ENCODE data around the gene FAM8A1. TPM values are rescaled to one million over a fixed set of nuclear protein-coding genes. Genes with fewer than 3 reads are reported as not detected.

Gene FAM8A1
- total and polyA plus RNA-seq, 2 of the 13 experiments (the other 11 are each of a cell fraction or from before 2014, with no cell fraction given): 30.5 to 34.3 TPM

- H3K4me1 ChIP-seq (ENCODE audit: insufficient read depth, low read length): peaks cover 34% of the 10 kb centered on the region
- POLR2A ChIA-PET: interaction anchor here (1.4 to 3.0 kb wide), 2 partner anchors 10 to 290 kb away, joined by 3 to 12 read pairs; no protein-coding TSS in a partner anchor
- H3K4me2 ChIP-seq (ENCODE audit: low read depth, low read length): peak overlapping the region; percentile 93
- intact Hi-C loops (cut with micrococcal nuclease; ENCODE audit: unreplicated experiment): loop anchor here (5.0 kb wide), 2 partner anchors 41 to 106 kb away; partner anchors contain the start of gene NUP153
- in situ Hi-C loops (cut with HindIII; ENCODE audit: extremely low pct_ligation_motif_present, low pct_unique_long_range_greater_than_20kb): no loop called here
- H3K9me3 ChIP-seq (ENCODE audit: low read length): no peaks in the 10 kb centered on the region
- TF ChIP-seq AKNA (CRISPR knock-in tag; IDR thresholded peaks at IDR 0.05; ENCODE audit: borderline replicate concordance) (0 out of 2 replicates have a peak, but pooled peaks have one; percentile 13), THYN1 (CRISPR knock-in tag; IDR thresholded peaks at IDR 0.05; ENCODE audit: borderline replicate concordance, low read depth) (no peak), CEBPB (IDR thresholded peaks at IDR 0.05; ENCODE audit: borderline replicate concordance, low read depth, low read length) (peak; percentile 15; the same call in 1 of the 2 replicates)
- peaks cover 3 to 20% of the 10 kb centered on the region in 2 experiments for H3K36me3 ChIP-seq (replicated peaks in 1 of 2; ENCODE audit: control insufficient read depth in 1 of 2, insufficient read depth in 2 of 2, low read length in 2 of 2)
- peaks cover 21% of the 10 kb centered on the region for H3K79me2 ChIP-seq (ENCODE audit: insufficient read depth, low read length)
- FAIRE-seq (peak; percentile 32), DNase-seq (ENCODE audit: low spot score) (no peak), ATAC-seq (peak; percentile 2)
- BruUV-seq (replicated peaks): TSS peak; percentile 57
- H3K4me3 ChIP-seq (replicated peaks in 1 of 3; ENCODE audit: insufficient read depth in 1 of 3, low read depth in 2 of 3, low read length in 3 of 3): peak overlapping the region; percentile 92 to 99 (median 98)
- peak overlapping the region; percentile 89 for H3K9ac ChIP-seq (ENCODE audit: insufficient read depth, low read depth, low read length)
- no peaks in the 10 kb centered on the region for H4K20me1 ChIP-seq (ENCODE audit: insufficient read depth, low read length)
- peak overlapping the region; percentile 64 for H2AFZ ChIP-seq (ENCODE audit: low read length)
- H3K27me3 ChIP-seq (ENCODE audit: control insufficient read depth in 1 of 2, insufficient read depth in 2 of 2, low read length in 2 of 2): no peaks in the 10 kb centered on the region; a peak in 1 of 5 replicates
- WGBS (ENCODE audit: low lambda C conversion rate): 0% methylated on average over 5 of the region's 5 CpGs
- H3K27ac ChIP-seq (ENCODE audit: extremely low read length, insufficient read depth, low read length): peak overlapping the region; percentile 93
- CTCF ChIA-PET (ENCODE audit: low intra/inter-chr PET ratio, low total read pairs): no interaction called here
Measured at GRCh38 chr6:17601386-17601703, 1.2 kb downstream of the FAM8A1 start.
